GM12878 (cell line): ENCODE measurements around the gene SBF2. TPM values are rescaled to one million over a fixed set of nuclear protein-coding genes. Genes with fewer than 3 reads are reported as not detected.

ENCODE experiments used
- ATAC-seq: fragments of 200-7000 bp; cut with Tn5 transposase; 3 replicates; pipeline ENCODE4 v1.9.1; 2020; ENCODE audit warnings: mild to moderate bottlenecking, moderate library complexity
- BruUV-seq: library from RNA; stranded (reverse); fragments of 400-500 nt; replicated peaks from 2 replicates; lab custom pipeline; 2021; lab: Mats Ljungman, UMichigan
- CTCF ChIA-PET: fragments of 300-600 bp; sonication (Branson Sonifier 250); formaldehyde crosslinking; extraction: SDS; loops from one replicate; lab custom pipeline; 2021; ENCODE audit warnings: inconsistent platforms; lab: Yijun Ruan, JAX
- POLR2A ChIA-PET: fragments of 350-600 bp; formaldehyde crosslinking; extraction: SDS; loops from one replicate; lab custom pipeline; 2021; ENCODE audit warnings: inconsistent platforms; lab: Charles Lee
- RAD21 ChIA-PET: fragments of 300-600 bp; sonication (Branson Sonifier 250); formaldehyde crosslinking; loops from one replicate; lab custom pipeline; 2023; ENCODE audit warnings: antibody characterized with exemption; ENCODE audit not compliant: unreplicated experiment; lab: Charles Lee
- SMC1A ChIA-PET: fragments of 300-600 bp; sonication (Branson Sonifier 250); formaldehyde crosslinking; loops from one replicate; lab custom pipeline; 2023; ENCODE audit not compliant: unreplicated experiment, uncharacterized antibody; lab: Charles Lee
- DNase-seq: peaks from one replicate; pipeline ENCODE4 v3.0.0-alpha.2; 2011; ENCODE audit warnings: low read depth, low spot score
- FAIRE-seq: peaks from 3 replicates; lab custom pipeline; 2011; peaks lifted over from hg19 to GRCh38; lab: Jason Lieb, UNC
- H2AFZ ChIP-seq: 2 replicates; pipeline ENCODE4 v1.6.0; 2011; ENCODE audit warnings: low read depth, low read length, control low read depth; ENCODE audit not compliant: control insufficient read depth
- H3K27ac ChIP-seq: 2 replicates; pipeline ENCODE4 v1.5.1; 2011; ENCODE audit warnings: control low read depth; ENCODE audit not compliant: control insufficient read depth, insufficient read depth
- H3K27me3 ChIP-seq, 2 experiments: replicated peaks in 1 of 2; 2 replicates each; pipeline versions ENCODE4 v1.6.0 to v1.6.1; 2011; ENCODE audit warnings: low read length in 1 of 2; ENCODE audit not compliant: control insufficient read depth in 2 of 2, insufficient read depth in 2 of 2
- H3K36me3 ChIP-seq, 2 experiments: 2 replicates each; pipeline ENCODE4 v1.5.1; 2011; ENCODE audit warnings: low read length in 1 of 2; ENCODE audit not compliant: control insufficient read depth in 2 of 2, insufficient read depth in 2 of 2
- H3K4me1 ChIP-seq: 2 replicates; pipeline ENCODE4 v1.6.1; 2011; ENCODE audit warnings: mild to moderate bottlenecking, low read length, moderate library complexity, mixed read lengths; ENCODE audit not compliant: control insufficient read depth, insufficient read depth
- H3K4me2 ChIP-seq: 2 replicates; pipeline ENCODE4 v1.6.0; 2011; ENCODE audit warnings: control low read depth; ENCODE audit not compliant: control insufficient read depth, insufficient read depth
- H3K4me3 ChIP-seq: fragments of 200-600 bp; sonication (generic); 2 replicates; pipeline ENCODE4 v1.5.1; 2016
- H3K79me2 ChIP-seq: 2 replicates; pipeline ENCODE4 v1.6.0; 2011; ENCODE audit warnings: low read length; ENCODE audit not compliant: control insufficient read depth, insufficient read depth
- H3K9ac ChIP-seq: 2 replicates; pipeline ENCODE4 v1.8.0; 2011; ENCODE audit warnings: low read length, control low read depth, mixed read lengths; ENCODE audit not compliant: control insufficient read depth, insufficient read depth
- H3K9me3 ChIP-seq: replicated peaks from 3 replicates; pipeline ENCODE4 v1.5.1; 2011; ENCODE audit warnings: mild to moderate bottlenecking, low read length; ENCODE audit not compliant: control insufficient read depth, insufficient read depth
- H4K20me1 ChIP-seq: 2 replicates; pipeline ENCODE4 v1.6.0; 2011; ENCODE audit not compliant: control insufficient read depth, insufficient read depth
- FOXM1 ChIP-seq: IDR thresholded peaks from 2 replicates; pipeline ENCODE4 v1.6.1; 2012; ENCODE audit warnings: low read depth, mild to moderate bottlenecking, inconsistent platforms, low read length, moderate library complexity
- GATAD2B ChIP-seq: fragments of 450-650 bp; conservative IDR thresholded peaks from 2 replicates; pipeline ENCODE4 v1.6.1; 2017; ENCODE audit warnings: low read depth, mild to moderate bottlenecking, moderate library complexity
- MEF2B ChIP-seq: fragments of 450-650 bp; IDR thresholded peaks from 2 replicates; pipeline ENCODE4 v1.6.1; 2018; ENCODE audit warnings: mild to moderate bottlenecking, moderate library complexity; ENCODE audit not compliant: partially characterized antibody, poor library complexity, severe bottlenecking
- MTA2 ChIP-seq: fragments of 450-650 bp; IDR thresholded peaks from 2 replicates; pipeline ENCODE4 v1.6.1; 2016; ENCODE audit warnings: low read depth, mild to moderate bottlenecking, moderate library complexity
- MTA3 ChIP-seq: IDR thresholded peaks from 2 replicates; pipeline ENCODE4 v1.6.1; 2012; ENCODE audit warnings: low read length, inconsistent platforms, borderline replicate concordance
- NFYB ChIP-seq: IDR thresholded peaks from 2 replicates; pipeline ENCODE4 v1.6.1; 2011; ENCODE audit warnings: low read depth, mild to moderate bottlenecking, low read length, improper control_type of control experiment, moderate library complexity; ENCODE audit not compliant: insufficient read depth
- NRF1 ChIP-seq: conservative IDR thresholded peaks from 2 replicates; pipeline ENCODE4 v1.6.1; 2011; ENCODE audit warnings: mild to moderate bottlenecking, low read depth, low read length, improper control_type of control experiment
- POU2F2 ChIP-seq: IDR thresholded peaks from 3 replicates; pipeline ENCODE4 v1.6.1; 2011; ENCODE audit warnings: low read depth, mild to moderate bottlenecking, low read length, borderline replicate concordance
- RUNX3 ChIP-seq: IDR thresholded peaks from 2 replicates; pipeline ENCODE4 v1.6.1; 2012; ENCODE audit warnings: low read length, inconsistent platforms
- SRF ChIP-seq, 2 experiments: IDR thresholded peaks; 2 replicates each; pipeline ENCODE4 v1.6.1; 2011; ENCODE audit warnings: low read depth in 2 of 2, low read length in 2 of 2, mild to moderate bottlenecking in 1 of 2, moderate library complexity in 1 of 2
- STAT1 ChIP-seq: fragments of 450-650 bp; conservative IDR thresholded peaks from 2 replicates; pipeline ENCODE4 v1.6.1; 2014; ENCODE audit warnings: antibody characterized with exemption, mild to moderate bottlenecking
- TCF3 ChIP-seq: IDR thresholded peaks from 2 replicates; pipeline ENCODE4 v1.6.1; 2012; ENCODE audit warnings: low read depth, mild to moderate bottlenecking, low read length, borderline replicate concordance; ENCODE audit not compliant: insufficient read depth
- ZNF24 ChIP-seq: fragments of 450-650 bp; IDR thresholded peaks from 2 replicates; pipeline ENCODE4 v1.6.1; 2017; ENCODE audit warnings: antibody characterized with exemption, mild to moderate bottlenecking
- WGBS: methylation state at CpG from one replicate; pipeline ENCODE4 v1.1.6; 2016; ENCODE audit warnings: low lambda C conversion rate; ENCODE audit not compliant: insufficient replicate concordance, insufficient coverage; ENCODE audit errors: missing lambda C conversion rate; 5-methylcytosine and 5-hydroxymethylcytosine counted together
- in situ Hi-C: fragments of 300-500 bp; cut with MboI; formaldehyde crosslinking; loops from 9 replicates; pipeline ENCODE4 v1.14.3; 2018; ENCODE audit warnings: mixed read lengths
- intact Hi-C: fragments of 100-400 bp; cut with micrococcal nuclease; formaldehyde crosslinking; loops from one replicate; pipeline ENCODE4 v1.14.2; 2022; ENCODE audit not compliant: unreplicated experiment
- polyA plus RNA-seq, 11 experiments: library from polyadenylated mRNA; depleted of rRNA in 4 of 11; unstranded in 6 of 11; stranded (reverse) in 5 of 11; fragments of >200 nt; fragmentation: Nextera tagmentation in 4 of 11; fragmentation: Illumina TruSeq in 1 of 11; extraction: Ambion mirVana in 4 of 11; extraction: Trizol in 1 of 11; gene quantifications; 1 replicate in 1 of 11; 2 replicates in 10 of 11; pipeline versions ENCODE4 v1.2.1 to v1.2.3, GENCODE V29; 2011 to 2016; ENCODE audit warnings: inconsistent platforms in 2 of 11, missing spikeins in 2 of 11, low read depth in 1 of 11
- total RNA-seq, 4 experiments: library from RNA; depleted of rRNA in 3 of 4; stranded (reverse); fragments of >200 nt in 3 of 4; fragmentation: Illumina TruSeq in 1 of 4; extraction: Trizol in 1 of 4; gene quantifications; 2 replicates each; pipeline versions ENCODE4 v1.2.1 to v1.2.3, GENCODE V29; 2013 to 2021
- TF ChIP-seq, protein P1 (sequence below): fragments of 450-650 bp; IDR thresholded peaks from 2 replicates; pipeline ENCODE4 v1.6.1; 2017; ENCODE audit warnings: mild to moderate bottlenecking, moderate library complexity
- TF ChIP-seq, protein P2 (sequence below), 3 experiments: IDR thresholded peaks in 2 of 3; conservative IDR thresholded peaks in 1 of 3; 2 replicates each; pipeline ENCODE4 v1.5.1; 2011; ENCODE audit warnings: low read depth in 3 of 3, low read length in 3 of 3, mild to moderate bottlenecking in 3 of 3, control low read depth in 2 of 3, moderate library complexity in 2 of 3, inconsistent platforms in 1 of 3, mixed read lengths in 1 of 3; ENCODE audit not compliant: control insufficient read depth in 2 of 3, insufficient read depth in 1 of 3; ENCODE audit errors: extremely low read depth in 1 of 3
- TF ChIP-seq, protein P3 (sequence below): fragments of 450-650 bp; IDR thresholded peaks from 2 replicates; pipeline ENCODE4 v1.6.1; 2016; ENCODE audit warnings: mild to moderate bottlenecking

The SBF2 gene
- total and polyA plus RNA-seq, 10 of the 15 experiments (the other 5 are each of a cell fraction or from before 2014, with no cell fraction given): 0.24 to 2.3 (median 1.1) TPM

DNA sequence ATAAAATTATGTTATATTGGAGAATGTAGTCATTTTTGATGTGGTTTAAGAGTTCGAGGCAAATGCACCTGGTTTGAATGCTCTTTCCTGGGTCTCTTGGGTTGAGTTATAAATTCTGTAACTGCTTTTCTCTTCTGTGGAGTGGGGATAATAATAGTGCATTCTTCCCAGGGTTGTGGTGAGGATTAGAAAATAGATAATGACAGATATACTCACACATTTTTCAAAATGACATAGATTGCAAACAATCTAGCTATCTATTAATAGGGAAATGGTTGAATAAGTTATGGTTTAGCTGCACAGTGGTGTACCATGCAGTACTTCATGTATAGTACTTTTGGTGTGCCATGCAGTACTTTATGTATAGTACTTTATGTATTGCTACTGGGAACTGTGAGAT is 562.8 kb downstream of the SBF2 start:
- no peak overlapping the region for H3K27ac ChIP-seq
- FAIRE-seq: no peak
- H4K20me1 ChIP-seq: no peaks in the 10 kb centered on the region
- ChIA-PET CTCF (interaction anchor here (1.5 to 3.1 kb wide), 2 partner anchors 17 to 118 kb away, joined by 4 to 8 read pairs; no protein-coding TSS in a partner anchor), SMC1A (interaction anchor here (1.2 kb wide), 1 partner anchor 118 kb away, joined by 3 read pairs; no protein-coding TSS in a partner anchor), POLR2A (interaction anchor here (1.0 kb wide), 1 partner anchor 23 kb away, joined by 3 read pairs; no protein-coding TSS in a partner anchor), RAD21 (interaction anchor here (0.8 kb wide), 1 partner anchor 120 kb away, joined by 3 read pairs; no protein-coding TSS in a partner anchor)
- no peak overlapping the region for H3K4me2 ChIP-seq
- in situ Hi-C loops (no loop called here), intact Hi-C loops (no loop called here)
- DNase-seq: no peak
- peaks cover 2% of the 10 kb centered on the region for H3K79me2 ChIP-seq
- no peak for ATAC-seq
- H3K4me3 ChIP-seq: no peak overlapping the region
- no peaks in the 10 kb centered on the region for H3K27me3 ChIP-seq
- H3K9ac ChIP-seq: no peak overlapping the region
- WGBS: 0% methylated on average over 1 of the region's 1 CpG
- no peak overlapping the region for H2AFZ ChIP-seq
- H3K9me3 ChIP-seq: peaks cover 6% of the 10 kb centered on the region; the same call in 2 of the 3 replicates
- H3K4me1 ChIP-seq: peaks cover 40% of the 10 kb centered on the region
- H3K36me3 ChIP-seq: peaks cover 0 to 8% of the 10 kb centered on the region in 2 experiments; a peak in 1 of 4 replicates
- BruUV-seq: no TSS peak
- TF ChIP-seq, protein P1, sequence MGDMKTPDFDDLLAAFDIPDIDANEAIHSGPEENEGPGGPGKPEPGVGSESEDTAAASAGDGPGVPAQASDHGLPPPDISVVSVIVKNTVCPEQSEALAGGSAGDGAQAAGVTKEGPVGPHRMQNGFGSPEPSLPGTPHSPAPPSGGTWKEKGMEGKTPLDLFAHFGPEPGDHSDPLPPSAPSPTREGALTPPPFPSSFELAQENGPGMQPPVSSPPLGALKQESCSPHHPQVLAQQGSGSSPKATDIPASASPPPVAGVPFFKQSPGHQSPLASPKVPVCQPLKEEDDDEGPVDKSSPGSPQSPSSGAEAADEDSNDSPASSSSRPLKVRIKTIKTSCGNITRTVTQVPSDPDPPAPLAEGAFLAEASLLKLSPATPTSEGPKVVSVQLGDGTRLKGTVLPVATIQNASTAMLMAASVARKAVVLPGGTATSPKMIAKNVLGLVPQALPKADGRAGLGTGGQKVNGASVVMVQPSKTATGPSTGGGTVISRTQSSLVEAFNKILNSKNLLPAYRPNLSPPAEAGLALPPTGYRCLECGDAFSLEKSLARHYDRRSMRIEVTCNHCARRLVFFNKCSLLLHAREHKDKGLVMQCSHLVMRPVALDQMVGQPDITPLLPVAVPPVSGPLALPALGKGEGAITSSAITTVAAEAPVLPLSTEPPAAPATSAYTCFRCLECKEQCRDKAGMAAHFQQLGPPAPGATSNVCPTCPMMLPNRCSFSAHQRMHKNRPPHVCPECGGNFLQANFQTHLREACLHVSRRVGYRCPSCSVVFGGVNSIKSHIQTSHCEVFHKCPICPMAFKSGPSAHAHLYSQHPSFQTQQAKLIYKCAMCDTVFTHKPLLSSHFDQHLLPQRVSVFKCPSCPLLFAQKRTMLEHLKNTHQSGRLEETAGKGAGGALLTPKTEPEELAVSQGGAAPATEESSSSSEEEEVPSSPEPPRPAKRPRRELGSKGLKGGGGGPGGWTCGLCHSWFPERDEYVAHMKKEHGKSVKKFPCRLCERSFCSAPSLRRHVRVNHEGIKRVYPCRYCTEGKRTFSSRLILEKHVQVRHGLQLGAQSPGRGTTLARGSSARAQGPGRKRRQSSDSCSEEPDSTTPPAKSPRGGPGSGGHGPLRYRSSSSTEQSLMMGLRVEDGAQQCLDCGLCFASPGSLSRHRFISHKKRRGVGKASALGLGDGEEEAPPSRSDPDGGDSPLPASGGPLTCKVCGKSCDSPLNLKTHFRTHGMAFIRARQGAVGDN: no peak
- TF ChIP-seq FOXM1: no peak
- no peak for TF ChIP-seq NRF1
- TF ChIP-seq, protein P2, sequence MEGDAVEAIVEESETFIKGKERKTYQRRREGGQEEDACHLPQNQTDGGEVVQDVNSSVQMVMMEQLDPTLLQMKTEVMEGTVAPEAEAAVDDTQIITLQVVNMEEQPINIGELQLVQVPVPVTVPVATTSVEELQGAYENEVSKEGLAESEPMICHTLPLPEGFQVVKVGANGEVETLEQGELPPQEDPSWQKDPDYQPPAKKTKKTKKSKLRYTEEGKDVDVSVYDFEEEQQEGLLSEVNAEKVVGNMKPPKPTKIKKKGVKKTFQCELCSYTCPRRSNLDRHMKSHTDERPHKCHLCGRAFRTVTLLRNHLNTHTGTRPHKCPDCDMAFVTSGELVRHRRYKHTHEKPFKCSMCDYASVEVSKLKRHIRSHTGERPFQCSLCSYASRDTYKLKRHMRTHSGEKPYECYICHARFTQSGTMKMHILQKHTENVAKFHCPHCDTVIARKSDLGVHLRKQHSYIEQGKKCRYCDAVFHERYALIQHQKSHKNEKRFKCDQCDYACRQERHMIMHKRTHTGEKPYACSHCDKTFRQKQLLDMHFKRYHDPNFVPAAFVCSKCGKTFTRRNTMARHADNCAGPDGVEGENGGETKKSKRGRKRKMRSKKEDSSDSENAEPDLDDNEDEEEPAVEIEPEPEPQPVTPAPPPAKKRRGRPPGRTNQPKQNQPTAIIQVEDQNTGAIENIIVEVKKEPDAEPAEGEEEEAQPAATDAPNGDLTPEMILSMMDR (IDR thresholded peaks at IDR 0.05 in 2 of 3, conservative IDR thresholded peaks at IDR 0.05 in 1 of 3; ENCODE audit: control insufficient read depth in 2 of 3, extremely low read depth in 1 of 3, insufficient read depth in 1 of 3, low read depth in 3 of 3, low read length in 3 of 3): no peak
- no peak for TF ChIP-seq SRF (IDR thresholded peaks at IDR 0.05; ENCODE audit: low read depth in 2 of 2, low read length in 2 of 2)
- no peak for TF ChIP-seq STAT1
- no peak for TF ChIP-seq MTA3
- TF ChIP-seq TCF3: no peak
- no peak for TF ChIP-seq GATAD2B
- TF ChIP-seq RUNX3: no peak
- TF ChIP-seq MTA2: no peak
- no peak for TF ChIP-seq MEF2B
- no peak for TF ChIP-seq ZNF24
- TF ChIP-seq, protein P3, sequence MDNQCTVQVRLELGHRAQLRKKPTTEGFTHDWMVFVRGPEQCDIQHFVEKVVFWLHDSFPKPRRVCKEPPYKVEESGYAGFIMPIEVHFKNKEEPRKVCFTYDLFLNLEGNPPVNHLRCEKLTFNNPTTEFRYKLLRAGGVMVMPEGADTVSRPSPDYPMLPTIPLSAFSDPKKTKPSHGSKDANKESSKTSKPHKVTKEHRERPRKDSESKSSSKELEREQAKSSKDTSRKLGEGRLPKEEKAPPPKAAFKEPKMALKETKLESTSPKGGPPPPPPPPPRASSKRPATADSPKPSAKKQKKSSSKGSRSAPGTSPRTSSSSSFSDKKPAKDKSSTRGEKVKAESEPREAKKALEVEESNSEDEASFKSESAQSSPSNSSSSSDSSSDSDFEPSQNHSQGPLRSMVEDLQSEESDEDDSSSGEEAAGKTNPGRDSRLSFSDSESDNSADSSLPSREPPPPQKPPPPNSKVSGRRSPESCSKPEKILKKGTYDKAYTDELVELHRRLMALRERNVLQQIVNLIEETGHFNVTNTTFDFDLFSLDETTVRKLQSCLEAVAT: no peak
- no peak for TF ChIP-seq POU2F2
- no peak for TF ChIP-seq NFYB
